GM19035 (cell line): ENCODE results near the gene STRADA.

Experiments used
- ATAC-seq: cut with Tn5 transposase; IDR thresholded peaks from one replicate; pipeline ENCODE4 v1.9.1; 2021; ENCODE audit not compliant: unreplicated experiment

STRADA gene

GRCh38 chr17:63686138-63686685 is 55.4 kb downstream of the STRADA start:
- ATAC-seq: no peak

GRCh38 chr17:63685578-63685977 is 56.0 kb downstream of the STRADA start:
- ATAC-seq: no peak

- ATAC-seq: no peak
Observed at GRCh38 chr17:63685041-63685440, 56.6 kb downstream of the STRADA start.

GRCh38 chr17:63682981-63683380 is 58.6 kb downstream of the STRADA start:
- no peak for ATAC-seq

GRCh38 chr17:63682441-63682840 is 59.2 kb downstream of the STRADA start:
- no peak for ATAC-seq

- no peak for ATAC-seq
Observed at GRCh38 chr17:63681530-63681929, 60.1 kb downstream of the STRADA start.

GRCh38 chr17:63680700-63681099 is 60.9 kb downstream of the STRADA start:
- no peak for ATAC-seq

GRCh38 chr17:63679214-63679613 is 62.4 kb downstream of the STRADA start:
- ATAC-seq: no peak

- ATAC-seq: no peak
Observed at GRCh38 chr17:63676584-63676983, 65.0 kb downstream of the STRADA start.

GRCh38 chr17:63675607-63676546 is 65.7 kb downstream of the STRADA start:
- ATAC-seq: no peak

- ATAC-seq: no peak
Observed at GRCh38 chr17:63675231-63675606, 66.4 kb downstream of the STRADA start.

- no peak for ATAC-seq
Observed at GRCh38 chr17:63672856-63673255, 68.7 kb downstream of the STRADA start.

- no peak for ATAC-seq
Observed at GRCh38 chr17:63665527-63666214, 75.9 kb downstream of the STRADA start.

GRCh38 chr17:63659850-63660249 is 81.7 kb downstream of the STRADA start:
- no peak for ATAC-seq

- ATAC-seq: no peak
Observed at GRCh38 chr17:63658366-63658765, 83.2 kb downstream of the STRADA start.

GRCh38 chr17:63657786-63658185 is 83.8 kb downstream of the STRADA start:
- no peak for ATAC-seq

- no peak for ATAC-seq
Observed at GRCh38 chr17:63653050-63653449, 88.5 kb downstream of the STRADA start.
